Measurements from ENCODE around the gene LDLRAD4. TPM values are rescaled to one million over a fixed set of nuclear protein-coding genes. Genes with fewer than 3 reads are reported as not detected.
"Not testable (repeated sequence)": the region's sequence is repeated elsewhere in the genome, so short reads cannot be mapped to it uniquely, and the experiment has no call there.

Gene LDLRAD4
- total RNA-seq, 1 donor, result 0.43 TPM

DNA sequence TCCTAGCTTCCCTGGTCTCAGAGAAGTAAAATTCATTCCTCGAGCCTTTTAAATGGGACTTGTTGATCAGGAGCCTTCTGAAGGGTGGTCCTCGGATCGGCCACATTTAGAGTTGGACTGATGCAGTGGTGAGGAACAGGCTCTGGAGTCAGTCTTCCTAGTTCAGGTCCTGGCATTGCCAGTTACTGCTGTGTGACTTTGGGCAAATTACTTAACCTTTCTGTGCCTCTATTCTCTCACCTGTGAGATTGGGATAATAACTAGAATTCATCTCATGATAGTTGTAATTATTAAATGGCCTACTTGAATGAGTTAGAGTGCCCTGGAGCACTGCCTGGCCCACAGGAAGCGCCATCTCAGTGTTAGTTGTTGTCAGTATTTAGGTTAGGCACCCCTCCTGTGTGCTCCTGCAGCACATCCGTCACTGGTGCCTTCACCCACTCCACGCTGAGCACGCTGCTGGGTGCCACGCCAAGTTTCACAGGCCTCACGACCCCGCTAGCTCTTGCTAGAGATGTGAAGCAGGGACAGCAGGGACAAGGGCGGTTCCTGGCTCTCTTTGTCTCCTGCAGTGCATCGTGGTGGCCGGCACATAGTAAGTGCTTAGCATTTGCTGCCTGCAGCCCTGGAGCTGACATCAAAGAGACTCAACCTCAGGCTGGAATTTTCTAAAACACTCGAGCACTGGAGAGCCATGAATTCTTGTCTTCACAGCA lies 384.9 kb downstream of the LDLRAD4 start:
- no peak for DNase-seq (ENCODE audit: low read depth)
- TF ChIP-seq, protein P1, sequence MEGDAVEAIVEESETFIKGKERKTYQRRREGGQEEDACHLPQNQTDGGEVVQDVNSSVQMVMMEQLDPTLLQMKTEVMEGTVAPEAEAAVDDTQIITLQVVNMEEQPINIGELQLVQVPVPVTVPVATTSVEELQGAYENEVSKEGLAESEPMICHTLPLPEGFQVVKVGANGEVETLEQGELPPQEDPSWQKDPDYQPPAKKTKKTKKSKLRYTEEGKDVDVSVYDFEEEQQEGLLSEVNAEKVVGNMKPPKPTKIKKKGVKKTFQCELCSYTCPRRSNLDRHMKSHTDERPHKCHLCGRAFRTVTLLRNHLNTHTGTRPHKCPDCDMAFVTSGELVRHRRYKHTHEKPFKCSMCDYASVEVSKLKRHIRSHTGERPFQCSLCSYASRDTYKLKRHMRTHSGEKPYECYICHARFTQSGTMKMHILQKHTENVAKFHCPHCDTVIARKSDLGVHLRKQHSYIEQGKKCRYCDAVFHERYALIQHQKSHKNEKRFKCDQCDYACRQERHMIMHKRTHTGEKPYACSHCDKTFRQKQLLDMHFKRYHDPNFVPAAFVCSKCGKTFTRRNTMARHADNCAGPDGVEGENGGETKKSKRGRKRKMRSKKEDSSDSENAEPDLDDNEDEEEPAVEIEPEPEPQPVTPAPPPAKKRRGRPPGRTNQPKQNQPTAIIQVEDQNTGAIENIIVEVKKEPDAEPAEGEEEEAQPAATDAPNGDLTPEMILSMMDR (IDR thresholded peaks at IDR 0.05; ENCODE audit: insufficient read depth, low read depth, low read length), result no peak
- H3K4me3 ChIP-seq (ENCODE audit: low read depth, low read length), result no peak overlapping the region

GRCh38 chr18:13604786-13605185 lies 386.2 kb downstream of the LDLRAD4 start:
- no peak for DNase-seq (ENCODE audit: low read depth)
- no peak overlapping the region for H3K4me3 ChIP-seq (ENCODE audit: low read depth, low read length)
- TF ChIP-seq, protein P1 (IDR thresholded peaks at IDR 0.05; ENCODE audit: insufficient read depth, low read depth, low read length), result no peak

DNA sequence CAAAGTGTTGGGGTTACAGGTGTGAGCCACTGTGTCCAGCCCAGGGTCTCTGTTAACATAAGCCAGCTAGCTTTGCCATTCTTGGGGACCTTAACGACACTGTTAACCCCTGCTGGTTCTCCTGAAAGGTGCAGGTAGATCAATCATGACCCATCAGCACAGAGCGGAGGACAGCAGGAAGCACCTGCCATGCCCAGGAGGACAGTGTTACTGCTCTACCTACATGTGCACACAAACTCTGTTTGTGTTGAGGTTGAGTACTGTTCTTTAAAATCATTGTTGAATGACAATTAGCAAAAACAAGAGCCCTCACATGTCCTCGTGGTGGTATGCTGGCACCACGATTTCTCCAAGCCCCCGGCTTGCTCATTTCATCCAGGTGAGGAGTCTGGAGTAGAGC lies 386.9 kb downstream of the LDLRAD4 start:
- no peak for DNase-seq (ENCODE audit: low read depth)
- TF ChIP-seq, protein P1 (IDR thresholded peaks at IDR 0.05; ENCODE audit: insufficient read depth, low read depth, low read length), result no peak
- no peak overlapping the region for H3K4me3 ChIP-seq (ENCODE audit: low read depth, low read length)

- H3K4me3 ChIP-seq (ENCODE audit: low read depth, low read length), result no peak overlapping the region
- DNase-seq (ENCODE audit: low read depth), result no peak
- TF ChIP-seq, protein P1 (IDR thresholded peaks at IDR 0.05; ENCODE audit: insufficient read depth, low read depth, low read length), result no peak
Measured at GRCh38 chr18:13605901-13606300, 387.3 kb downstream of the LDLRAD4 start.

- H3K4me3 ChIP-seq (ENCODE audit: low read depth, low read length), result no peak overlapping the region
- TF ChIP-seq, protein P1 (IDR thresholded peaks at IDR 0.05; ENCODE audit: insufficient read depth, low read depth, low read length), result no peak
- DNase-seq (ENCODE audit: low read depth), result peak; percentile 57
Measured at GRCh38 chr18:13606604-13607254, 388.2 kb downstream of the LDLRAD4 start.

DNA sequence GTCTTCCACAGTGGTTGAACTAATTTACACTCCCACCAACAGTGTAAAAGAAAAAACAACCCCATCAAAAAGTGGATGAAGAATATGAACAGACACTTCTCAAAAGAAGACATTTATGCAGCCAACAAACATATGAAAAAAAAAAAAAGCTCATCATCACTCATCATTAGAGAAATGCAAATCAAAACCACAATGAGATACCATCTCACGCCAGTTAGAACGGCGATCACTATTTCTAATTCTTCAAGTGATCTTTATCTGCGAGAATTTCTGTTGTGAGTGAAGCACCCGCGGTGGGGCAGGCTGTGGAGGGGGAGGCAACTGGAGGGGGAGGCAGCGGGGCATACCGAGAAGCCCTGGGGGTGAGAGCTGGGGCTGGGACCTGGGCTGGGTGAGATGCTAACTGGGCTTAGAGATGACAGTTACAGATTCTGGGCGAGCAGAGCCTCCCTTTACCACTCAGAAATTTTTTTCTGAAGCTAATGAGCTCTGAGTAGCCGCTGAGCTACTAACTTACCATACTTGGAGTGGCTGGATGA lies 389.5 kb downstream of the LDLRAD4 start:
- not testable (repeated sequence) for H3K4me3 ChIP-seq (ENCODE audit: low read depth, low read length); DNase-seq (ENCODE audit: low read depth)

GRCh38 chr18:13608791-13609532 lies 390.4 kb downstream of the LDLRAD4 start:
- TF ChIP-seq, protein P1 (IDR thresholded peaks at IDR 0.05; ENCODE audit: insufficient read depth, low read depth, low read length), result no peak
- no peak overlapping the region for H3K4me3 ChIP-seq (ENCODE audit: low read depth, low read length)
- no peak for DNase-seq (ENCODE audit: low read depth)

All from fibroblast of villous mesenchyme (primary cell).